Measurements from ENCODE around the gene ZBTB25. TPM values are rescaled to one million over a fixed set of nuclear protein-coding genes. Genes with fewer than 3 reads are reported as not detected.

The ZBTB25 gene
- total and polyA plus RNA-seq, 2 donors (not counting 1 experiment from before 2014, with no cell fraction given) = 7.2 to 9.2 TPM

GRCh38 chr14:64444140-64444539 lies 59.5 kb downstream of the ZBTB25 start:
- H3K9me3 ChIP-seq (ENCODE audit: control insufficient read depth, insufficient read depth, low read depth, low read length) = no peaks in the 10 kb centered on the region
- H3K4me2 ChIP-seq (ENCODE audit: extremely low read depth, insufficient read depth, low read length) = no peak overlapping the region
- peaks cover 6% of the 10 kb centered on the region for H3K36me3 ChIP-seq (ENCODE audit: control insufficient read depth, insufficient read depth, low read length)
- no peak overlapping the region for H3K9ac ChIP-seq (ENCODE audit: insufficient read depth, low read length)
- H4K20me1 ChIP-seq (ENCODE audit: control insufficient read depth, extremely low read depth, insufficient read depth, low read length) = no peaks in the 10 kb centered on the region
- no peak for TF ChIP-seq CTCF (conservative IDR thresholded peaks at IDR 0.05 in 1 of 2, IDR thresholded peaks at IDR 0.05 in 1 of 2; ENCODE audit: low read depth in 1 of 2, low read length in 2 of 2)
- no peak for TF ChIP-seq EZH2 (IDR thresholded peaks at IDR 0.05; ENCODE audit: low read length, missing control alignments)
- H3K4me3 ChIP-seq (replicated peaks in 1 of 4; ENCODE audit: control extremely low read depth in 1 of 4, insufficient read depth in 1 of 4, low read depth in 3 of 4, low read length in 4 of 4) = no peak overlapping the region
- no peaks in the 10 kb centered on the region for H3K27me3 ChIP-seq (ENCODE audit: control insufficient read depth, insufficient read depth, low read length)
- H2AFZ ChIP-seq (ENCODE audit: low read length) = no peak overlapping the region
- no peak overlapping the region for H3K27ac ChIP-seq (ENCODE audit: insufficient read depth, low read length)
- DNase-seq (ENCODE audit: low read depth in 2 of 2) = no peak
- no peaks in the 10 kb centered on the region for H3K79me2 ChIP-seq (ENCODE audit: control insufficient read depth, insufficient read depth, low read length)
- H3K4me1 ChIP-seq (ENCODE audit: control insufficient read depth, extremely low read depth, insufficient read depth, low read length) = peaks cover 3% of the 10 kb centered on the region

- peaks cover 8% of the 10 kb centered on the region for H3K36me3 ChIP-seq (ENCODE audit: control insufficient read depth, insufficient read depth, low read length)
Observed at GRCh38 chr14:64442300-64442988, 61.2 kb downstream of the ZBTB25 start.

GRCh38 chr14:64440494-64440893 lies 63.1 kb downstream of the ZBTB25 start:
- Histone ChIP-seq H3K79me2 (ENCODE audit: control insufficient read depth, insufficient read depth, low read length) (no peaks in the 10 kb centered on the region), H3K36me3 (ENCODE audit: control insufficient read depth, insufficient read depth, low read length) (peaks cover 11% of the 10 kb centered on the region), H3K27me3 (ENCODE audit: control insufficient read depth, insufficient read depth, low read length) (no peaks in the 10 kb centered on the region), H3K9ac (ENCODE audit: insufficient read depth, low read length) (no peak overlapping the region), H4K20me1 (ENCODE audit: control insufficient read depth, extremely low read depth, insufficient read depth, low read length) (no peaks in the 10 kb centered on the region), H3K4me3 (replicated peaks in 1 of 4; ENCODE audit: control extremely low read depth in 1 of 4, insufficient read depth in 1 of 4, low read depth in 3 of 4, low read length in 4 of 4) (no peak overlapping the region), H3K4me1 (ENCODE audit: control insufficient read depth, extremely low read depth, insufficient read depth, low read length) (peaks cover 9% of the 10 kb centered on the region), H2AFZ (ENCODE audit: low read length) (no peak overlapping the region), H3K9me3 (ENCODE audit: control insufficient read depth, insufficient read depth, low read depth, low read length) (no peaks in the 10 kb centered on the region), H3K27ac (ENCODE audit: insufficient read depth, low read length) (no peak overlapping the region), H3K4me2 (ENCODE audit: extremely low read depth, insufficient read depth, low read length) (no peak overlapping the region)
- TF ChIP-seq CTCF (conservative IDR thresholded peaks at IDR 0.05 in 1 of 2, IDR thresholded peaks at IDR 0.05 in 1 of 2; ENCODE audit: low read depth in 1 of 2, low read length in 2 of 2) = no peak
- peak in 1 of 2 donors; percentile 35 for DNase-seq (ENCODE audit: low read depth in 2 of 2)

More at GRCh38 chr14:64442300-64442988, 61.2 kb downstream of the ZBTB25 start:
- TF ChIP-seq CTCF (conservative IDR thresholded peaks at IDR 0.05 in 1 of 2, IDR thresholded peaks at IDR 0.05 in 1 of 2; ENCODE audit: low read depth in 1 of 2, low read length in 2 of 2) = no peak
- TF ChIP-seq EZH2 (IDR thresholded peaks at IDR 0.05; ENCODE audit: low read length, missing control alignments) = no peak
- H3K27me3 ChIP-seq (ENCODE audit: control insufficient read depth, insufficient read depth, low read length) = no peaks in the 10 kb centered on the region
- H2AFZ ChIP-seq (ENCODE audit: low read length) = no peak overlapping the region
- peaks cover 9% of the 10 kb centered on the region for H3K4me1 ChIP-seq (ENCODE audit: control insufficient read depth, extremely low read depth, insufficient read depth, low read length)
- no peak overlapping the region for H3K4me3 ChIP-seq (replicated peaks in 1 of 4; ENCODE audit: control extremely low read depth in 1 of 4, insufficient read depth in 1 of 4, low read depth in 3 of 4, low read length in 4 of 4)
- no peak overlapping the region for H3K9ac ChIP-seq (ENCODE audit: insufficient read depth, low read length)
- no peak overlapping the region for H3K27ac ChIP-seq (ENCODE audit: insufficient read depth, low read length)
- no peak overlapping the region for H3K4me2 ChIP-seq (ENCODE audit: extremely low read depth, insufficient read depth, low read length)
- no peaks in the 10 kb centered on the region for H3K79me2 ChIP-seq (ENCODE audit: control insufficient read depth, insufficient read depth, low read length)
- no peaks in the 10 kb centered on the region for H4K20me1 ChIP-seq (ENCODE audit: control insufficient read depth, extremely low read depth, insufficient read depth, low read length)
- no peak for DNase-seq (ENCODE audit: low read depth in 2 of 2)
- H3K9me3 ChIP-seq (ENCODE audit: control insufficient read depth, insufficient read depth, low read depth, low read length) = no peaks in the 10 kb centered on the region
